Small intestine (tissue), 7 donors: Measurements from ENCODE around the gene PPTC7. TPM values are rescaled to one million over a fixed set of nuclear protein-coding genes. Genes with fewer than 3 reads are reported as not detected.
A peak's percentile ranks its signal among the peaks of the same experiment; 100 is the strongest.
"Not testable (repeated sequence)": the region's sequence is repeated elsewhere in the genome, so short reads cannot be mapped to it uniquely, and the experiment has no call there.

ENCODE experiments used
- DNase-seq, 2 donors: peaks; one replicate each; pipeline versions ENCODE4 v3.0.0 to v3.0.0-alpha.2; 2013
- FAIRE-seq: peaks from 2 replicates; lab custom pipeline; 2012; peaks lifted over from hg19 to GRCh38; lab: Jason Lieb, UNC
- H3K27ac ChIP-seq, 3 donors: one replicate each; pipeline ENCODE4 v1.5.1; 2013; ENCODE audit warnings: low read length in 2 of 3, mild to moderate bottlenecking in 2 of 3, control low read depth in 1 of 3, inconsistent platforms in 1 of 3, low read depth in 1 of 3, moderate library complexity in 1 of 3
- H3K27me3 ChIP-seq, 3 donors: one replicate each; pipeline ENCODE4 v1.6.1; 2013; ENCODE audit warnings: low read length in 3 of 3, inconsistent platforms in 1 of 3; ENCODE audit not compliant: control insufficient read depth in 3 of 3, insufficient read depth in 3 of 3
- H3K36me3 ChIP-seq, 3 donors: one replicate each; pipeline ENCODE4 v1.6.1; 2013; ENCODE audit warnings: low read length in 3 of 3, inconsistent platforms in 1 of 3, low read depth in 1 of 3, mild to moderate bottlenecking in 1 of 3, moderate library complexity in 1 of 3; ENCODE audit not compliant: control insufficient read depth in 3 of 3, insufficient read depth in 2 of 3
- H3K4me1 ChIP-seq, 3 donors: one replicate each; pipeline ENCODE4 v1.6.1; 2013; ENCODE audit warnings: low read length in 2 of 3, inconsistent platforms in 1 of 3, low read depth in 1 of 3, mild to moderate bottlenecking in 1 of 3, moderate library complexity in 1 of 3; ENCODE audit not compliant: control insufficient read depth in 3 of 3, insufficient read depth in 2 of 3
- H3K4me3 ChIP-seq, 3 donors: one replicate each; pipeline ENCODE4 v1.5.1; 2013; ENCODE audit warnings: low read length in 3 of 3, control low read depth in 1 of 3, inconsistent platforms in 1 of 3, low read depth in 1 of 3, mild to moderate bottlenecking in 1 of 3, moderate library complexity in 1 of 3
- H3K9me3 ChIP-seq, 2 donors: one replicate each; pipeline ENCODE4 v1.6.1; 2013; ENCODE audit warnings: low read depth in 1 of 2, low read length in 1 of 2; ENCODE audit not compliant: control insufficient read depth in 2 of 2, insufficient read depth in 1 of 2
- WGBS, 3 donors: extraction: QIAGEN DNeasy Blood & Tissue Kit; methylation state at CpG; one replicate each; pipeline ENCODE4 v1.1.7; 2013; 5-methylcytosine and 5-hydroxymethylcytosine counted together
- polyA plus RNA-seq, 4 donors: library from polyadenylated mRNA; stranded (reverse) in 3 of 4; unstranded in 1 of 4; fragments of 200-250 nt in 3 of 4; fragments of 120-200 nt in 1 of 4; gene quantifications; one replicate each; pipeline versions ENCODE4 v1.2.1 to v1.2.3, GENCODE V29; 2013
- donor health status: healthy with polysubstance abuse.
- donor health status: control.
- donor health status: control.
- donor health status: Bipolar disorder and iron deficiency.
- donor health status: healthy.

PPTC7 gene
- polyA plus RNA-seq, 4 donors: 8.6 to 21.5 (median 12.0) TPM

DNA sequence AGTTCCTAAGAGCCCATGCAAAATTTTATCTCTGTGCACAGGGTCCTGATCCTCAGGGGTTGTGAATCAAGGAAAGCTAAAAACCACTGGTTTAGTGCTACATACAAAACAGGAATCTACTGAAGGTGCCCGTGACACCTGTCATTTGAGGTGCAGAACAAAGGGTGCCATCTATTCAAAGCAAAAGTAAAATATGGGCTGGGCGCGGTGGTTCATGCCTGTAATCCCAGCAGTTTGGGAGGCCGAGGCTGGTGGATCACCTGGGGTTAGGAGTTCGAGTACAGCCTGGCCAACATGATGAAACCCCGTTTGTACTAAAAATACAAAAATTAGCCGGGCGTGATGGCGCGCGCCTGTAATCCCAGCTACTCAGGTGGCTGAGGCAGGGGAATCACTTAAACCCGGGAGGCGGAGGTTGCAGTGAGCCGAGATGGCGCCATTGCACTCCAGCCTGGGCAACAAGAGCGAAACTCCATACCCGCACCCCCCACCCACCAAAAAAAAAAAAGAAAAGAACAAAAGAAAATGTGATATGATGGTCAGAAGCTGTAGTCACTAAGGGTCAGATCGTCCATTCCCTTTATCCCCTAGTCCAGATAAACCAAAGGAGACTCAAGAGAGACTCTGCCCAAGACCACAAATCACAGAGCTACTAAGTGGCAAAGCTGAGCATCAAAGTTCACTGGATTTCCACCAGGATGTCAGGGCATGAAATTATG lies 3.4 kb downstream of the PPTC7 start:
- no peaks in the 10 kb centered on the region for H3K27me3 ChIP-seq
- no peak overlapping the region for H3K4me3 ChIP-seq
- H3K4me1 ChIP-seq: peaks cover 12 to 40% (median 20%) of the 10 kb centered on the region in 3 donors
- H3K9me3 ChIP-seq: no peaks in the 10 kb centered on the region
- WGBS, 3 donors: 84 to 89% (median 87%) methylated on average over 18 of the region's 18 CpGs
- DNase-seq: no peak
- H3K36me3 ChIP-seq: no peaks in the 10 kb centered on the region
- H3K27ac ChIP-seq: peak overlapping the region in 1 of 3 donors; percentile 84
- no peak for FAIRE-seq

DNA sequence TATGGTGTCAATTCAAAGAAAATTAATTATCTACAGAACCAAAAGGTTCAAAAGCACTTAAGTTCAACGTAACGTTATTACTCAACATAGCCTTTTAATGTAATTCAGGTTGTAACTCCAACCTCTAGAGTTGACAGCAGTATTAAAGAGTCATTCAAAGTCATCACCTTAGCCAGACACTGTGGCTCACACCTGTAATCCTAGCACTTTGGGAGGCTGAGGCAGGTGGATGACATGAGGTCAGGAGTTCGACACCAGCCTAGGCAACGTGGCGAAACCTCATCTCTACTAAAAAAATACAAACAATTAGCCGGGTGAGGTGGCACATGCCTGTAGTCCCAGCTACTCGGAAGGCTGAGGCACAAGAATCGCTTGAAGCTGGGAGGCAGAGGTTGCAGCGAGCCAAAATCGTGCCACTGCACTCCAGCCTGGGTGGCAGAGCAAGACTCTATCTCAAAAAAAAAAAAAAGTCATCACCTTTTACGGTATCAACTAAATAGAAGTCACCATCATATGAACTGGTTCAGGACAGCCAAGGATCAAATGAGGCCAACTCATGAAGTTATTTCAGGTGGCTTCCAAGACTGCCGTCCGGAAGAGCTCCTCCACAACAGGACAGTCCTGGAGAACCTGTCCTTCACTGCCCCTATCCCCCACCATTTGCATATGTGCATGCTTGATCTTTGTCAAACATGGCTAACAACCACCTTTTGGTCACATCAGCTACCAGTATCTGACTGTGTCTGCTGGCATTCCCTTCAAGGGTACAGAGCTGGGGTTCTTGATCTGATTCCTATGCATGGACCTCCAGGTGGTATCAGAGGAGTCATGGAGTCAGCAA lies 4.2 kb downstream of the PPTC7 start:
- H3K9me3 ChIP-seq: no peaks in the 10 kb centered on the region
- H3K4me3 ChIP-seq: no peak overlapping the region
- no peaks in the 10 kb centered on the region for H3K27me3 ChIP-seq
- DNase-seq (peak in 1 of 2 donors; percentile 32), FAIRE-seq (no peak)
- H3K27ac ChIP-seq: peak overlapping the region; percentile 37 to 84 (median 63)
- WGBS, 3 donors: 60 to 71% (median 66%) methylated on average over 13 of the region's 13 CpGs
- H3K36me3 ChIP-seq: no peaks in the 10 kb centered on the region
- peaks cover 12 to 45% (median 20%) of the 10 kb centered on the region in 3 donors for H3K4me1 ChIP-seq

DNA sequence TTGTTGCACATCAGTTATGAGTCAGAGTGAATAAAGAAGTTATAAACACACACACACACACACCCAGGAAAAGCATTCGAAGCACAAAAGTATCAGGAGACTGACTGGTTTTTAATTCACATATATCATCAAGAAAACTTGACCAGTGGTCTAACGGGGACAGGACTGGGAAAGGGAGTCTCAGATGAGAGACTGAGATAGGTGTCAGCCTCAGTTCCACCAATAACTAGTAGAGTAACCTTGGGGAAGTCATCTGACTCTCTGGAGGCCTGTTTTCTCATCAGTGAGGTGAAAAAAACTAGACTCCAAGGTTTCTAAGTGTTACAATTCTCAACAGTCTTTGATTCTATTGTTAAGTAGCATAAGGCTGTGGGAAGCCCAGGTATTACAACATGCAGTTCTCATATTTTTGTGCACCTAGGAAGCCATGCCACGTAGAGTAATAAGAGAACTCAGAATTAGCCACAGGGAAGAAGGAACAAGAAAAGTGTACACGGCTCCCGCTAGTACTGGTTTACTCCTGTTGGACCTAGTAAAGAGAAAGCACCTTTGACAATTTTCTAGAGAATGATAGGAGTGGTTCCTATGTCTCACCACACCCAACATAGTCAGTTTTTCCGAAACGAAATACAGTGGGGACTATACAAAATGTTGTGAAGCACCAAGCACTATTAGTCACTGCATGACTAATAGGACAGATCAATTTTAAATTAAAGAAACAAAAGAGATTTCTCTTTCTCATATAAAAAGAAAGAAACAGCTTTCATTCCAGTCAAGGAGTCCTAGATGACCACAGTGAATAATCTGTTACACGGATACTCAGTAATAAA lies 5.0 kb downstream of the PPTC7 start:
- Histone ChIP-seq H3K27ac (peak overlapping the region; percentile 63 to 94 (median 91)), H3K9me3 (no peaks in the 10 kb centered on the region), H3K4me3 (peak overlapping the region in 1 of 3 donors; percentile 1), H3K27me3 (no peaks in the 10 kb centered on the region), H3K4me1 (peaks cover 12 to 40% (median 20%) of the 10 kb centered on the region in 3 donors), H3K36me3 (no peaks in the 10 kb centered on the region)
- WGBS, 3 donors: 14 to 25% (median 15%) methylated on average over 8 of the region's 8 CpGs
- DNase-seq (peak; percentile 40 to 74), FAIRE-seq (no peak)

DNA sequence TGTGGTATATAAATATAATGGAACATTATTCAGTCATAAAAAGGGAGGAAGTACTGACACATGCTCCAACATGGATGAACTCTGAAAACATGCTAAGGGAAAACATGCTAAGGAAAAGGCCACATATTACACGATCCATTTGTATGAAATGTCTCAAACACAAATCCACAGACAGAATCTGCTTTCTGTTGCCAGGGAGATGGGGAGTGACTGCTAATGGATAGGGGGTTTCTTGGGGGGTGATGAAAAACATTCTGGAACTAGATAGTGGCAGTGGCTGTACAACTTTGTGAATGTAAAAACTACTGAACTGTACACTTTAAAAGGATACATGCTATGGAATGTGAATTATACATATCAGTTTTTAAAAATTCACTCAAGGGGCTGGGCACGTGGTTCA lies 6.6 kb downstream of the PPTC7 start:
- Histone ChIP-seq H3K27ac (no peak overlapping the region), H3K9me3 (peaks cover 0 to 7% of the 10 kb centered on the region in 2 donors), H3K36me3 (no peaks in the 10 kb centered on the region), H3K4me3 (no peak overlapping the region), H3K4me1 (peaks cover 12 to 40% (median 20%) of the 10 kb centered on the region in 3 donors), H3K27me3 (no peaks in the 10 kb centered on the region)
- FAIRE-seq (no peak), DNase-seq (no peak)
- WGBS, 3 donors: 84 to 92% (median 92%) methylated on average over 2 of the region's 2 CpGs

DNA sequence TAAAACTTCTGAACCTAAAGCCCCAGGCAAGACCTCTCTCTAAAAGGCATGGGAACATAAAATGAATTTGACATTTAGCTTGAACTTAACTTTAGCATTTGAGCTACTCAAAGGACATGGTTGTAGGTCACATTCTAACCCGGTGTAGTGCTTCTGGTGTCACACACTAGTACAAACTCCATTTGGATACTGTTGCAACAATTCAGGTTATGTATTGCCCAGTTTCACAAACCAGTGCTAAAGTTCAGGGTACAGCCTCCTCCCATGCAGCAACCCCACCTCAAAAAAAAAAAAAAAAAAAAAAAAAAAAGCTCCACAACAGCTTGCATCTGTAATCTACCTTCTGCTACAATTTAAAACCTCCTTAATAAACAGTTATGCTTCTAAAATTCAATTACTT lies 7.8 kb downstream of the PPTC7 start:
- DNase-seq: peak; percentile 90 to 94
- no peaks in the 10 kb centered on the region for H3K36me3 ChIP-seq
- H3K27ac ChIP-seq: peak overlapping the region in 1 of 3 donors; percentile 67
- peaks cover 7 to 37% (median 18%) of the 10 kb centered on the region in 3 donors for H3K4me1 ChIP-seq
- 5 to 24% (median 20%) methylated on average over 1 of the region's 1 CpG for WGBS, 3 donors
- no peak overlapping the region for H3K4me3 ChIP-seq
- H3K9me3 ChIP-seq: peaks cover 0 to 7% of the 10 kb centered on the region in 2 donors
- FAIRE-seq: no peak
- no peaks in the 10 kb centered on the region for H3K27me3 ChIP-seq

DNA sequence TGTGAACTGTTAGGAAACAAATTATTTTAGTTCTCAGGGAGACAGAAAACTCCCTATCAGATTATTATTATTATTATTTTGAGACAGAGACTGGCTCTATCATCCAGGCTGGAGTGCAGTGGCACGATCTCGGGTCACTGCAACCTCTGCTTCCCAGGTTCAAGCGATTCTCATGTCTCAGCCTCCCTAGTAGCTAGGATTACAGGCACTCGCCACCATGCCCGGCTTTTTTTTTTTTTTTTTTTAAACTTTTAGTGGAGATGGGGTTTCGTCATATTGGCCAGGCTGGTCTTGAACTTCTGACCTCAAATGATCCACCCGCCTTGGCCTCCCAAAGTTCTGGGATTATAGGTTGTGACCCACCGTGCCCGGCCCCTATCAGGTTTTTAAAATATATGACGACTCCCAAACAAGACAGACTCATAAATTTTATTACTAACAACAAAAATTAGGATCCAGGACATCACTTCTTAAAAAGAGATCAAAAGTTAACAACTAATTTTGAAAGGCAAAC lies 8.3 kb downstream of the PPTC7 start:
- DNase-seq, H3K36me3 ChIP-seq, H3K9me3 ChIP-seq, H3K27me3 ChIP-seq, FAIRE-seq, H3K4me3 ChIP-seq: not testable (repeated sequence)
- Histone ChIP-seq H3K4me1 (peaks cover 7 to 37% (median 15%) of the 10 kb centered on the region in 3 donors), H3K27ac (peak overlapping the region in 1 of 3 donors; percentile 67)
- 43 to 78% (median 49%) methylated on average over 10 of the region's 10 CpGs for WGBS, 3 donors

DNA sequence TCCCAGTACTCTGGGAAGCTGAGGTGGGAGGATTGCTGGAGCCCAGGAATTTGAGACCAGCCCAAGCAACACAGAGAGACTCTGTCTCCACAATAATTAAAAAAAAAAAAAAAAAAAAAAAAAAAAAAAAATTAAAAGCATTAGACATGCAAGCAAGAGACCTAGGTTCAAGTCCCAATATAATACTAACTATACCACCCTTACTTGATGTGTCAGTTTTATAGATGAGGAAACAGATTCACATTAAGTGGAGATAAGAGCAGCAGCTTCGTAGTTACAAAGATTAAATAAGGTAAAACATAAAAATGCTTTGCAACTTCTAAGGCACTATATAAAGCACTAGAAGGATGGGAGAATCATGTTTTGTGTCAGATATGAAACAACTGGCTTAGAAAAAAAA lies 9.1 kb downstream of the PPTC7 start:
- Histone ChIP-seq H3K4me3 (no peak overlapping the region), H3K36me3 (no peaks in the 10 kb centered on the region), H3K4me1 (peaks cover 4 to 33% (median 10%) of the 10 kb centered on the region in 3 donors), H3K27me3 (no peaks in the 10 kb centered on the region), H3K9me3 (peaks cover 0 to 10% of the 10 kb centered on the region in 2 donors), H3K27ac (no peak overlapping the region)
- DNase-seq (no peak), FAIRE-seq (no peak)
- WGBS, 3 donors: 17 to 57% (median 36%) methylated on average over 1 of the region's 1 CpG
